RPMI7951 (cell line): ENCODE measurements around the gene DPYSL5. TPM values are rescaled to one million over a fixed set of nuclear protein-coding genes. Genes with fewer than 3 reads are reported as not detected.

Experiments
- DNase-seq: peaks from one replicate; pipeline ENCODE4 v3.0.0-alpha.2; 2012; ENCODE audit warnings: low read depth
- total RNA-seq: library from RNA; depleted of rRNA; stranded (reverse); fragments of >200 nt; shearing (Covaris generic); gene quantifications from 2 replicates; pipeline ENCODE4 v1.2.3, GENCODE V29; 2014

The DPYSL5 gene
- total RNA-seq, 1 experiment from 2014 or later = not detected

DNA sequence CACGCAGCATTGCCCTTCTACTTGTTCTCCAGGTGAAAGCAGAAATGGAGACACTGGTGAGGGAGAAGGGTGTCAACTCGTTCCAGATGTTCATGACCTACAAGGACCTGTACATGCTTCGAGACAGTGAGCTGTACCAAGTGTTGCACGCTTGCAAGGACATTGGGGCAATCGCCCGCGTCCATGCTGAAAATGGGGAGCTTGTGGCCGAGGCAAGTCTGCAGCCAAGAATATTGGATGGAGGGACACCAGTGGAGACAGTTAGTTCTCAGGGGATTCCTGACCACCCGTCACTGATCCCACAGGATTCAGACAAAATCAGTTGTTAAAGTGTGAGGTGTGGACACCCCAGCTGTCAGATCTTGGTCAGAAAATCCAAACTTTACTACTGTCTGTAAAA is 79.3 kb downstream of the DPYSL5 start:
- no peak for DNase-seq

DNA sequence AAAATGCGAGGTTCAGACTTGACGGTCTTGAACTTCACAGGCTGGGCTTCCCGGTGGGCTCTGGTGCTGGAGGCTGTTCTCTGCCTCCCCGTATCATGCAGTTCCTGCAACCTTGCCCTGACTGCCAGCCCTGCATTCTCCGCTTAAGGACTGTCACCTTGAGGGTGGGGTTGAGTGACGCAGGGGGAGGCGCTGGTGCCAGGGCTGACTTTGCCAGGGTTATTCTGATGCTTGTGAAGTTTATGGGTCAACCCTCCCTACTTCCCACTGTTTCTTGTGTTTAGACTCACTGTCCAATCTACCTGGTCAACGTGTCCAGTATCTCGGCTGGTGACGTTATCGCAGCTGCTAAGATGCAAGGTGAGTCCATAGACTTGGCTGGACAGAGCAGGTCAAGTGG is 85.0 kb downstream of the DPYSL5 start:
- DNase-seq = no peak

DNA sequence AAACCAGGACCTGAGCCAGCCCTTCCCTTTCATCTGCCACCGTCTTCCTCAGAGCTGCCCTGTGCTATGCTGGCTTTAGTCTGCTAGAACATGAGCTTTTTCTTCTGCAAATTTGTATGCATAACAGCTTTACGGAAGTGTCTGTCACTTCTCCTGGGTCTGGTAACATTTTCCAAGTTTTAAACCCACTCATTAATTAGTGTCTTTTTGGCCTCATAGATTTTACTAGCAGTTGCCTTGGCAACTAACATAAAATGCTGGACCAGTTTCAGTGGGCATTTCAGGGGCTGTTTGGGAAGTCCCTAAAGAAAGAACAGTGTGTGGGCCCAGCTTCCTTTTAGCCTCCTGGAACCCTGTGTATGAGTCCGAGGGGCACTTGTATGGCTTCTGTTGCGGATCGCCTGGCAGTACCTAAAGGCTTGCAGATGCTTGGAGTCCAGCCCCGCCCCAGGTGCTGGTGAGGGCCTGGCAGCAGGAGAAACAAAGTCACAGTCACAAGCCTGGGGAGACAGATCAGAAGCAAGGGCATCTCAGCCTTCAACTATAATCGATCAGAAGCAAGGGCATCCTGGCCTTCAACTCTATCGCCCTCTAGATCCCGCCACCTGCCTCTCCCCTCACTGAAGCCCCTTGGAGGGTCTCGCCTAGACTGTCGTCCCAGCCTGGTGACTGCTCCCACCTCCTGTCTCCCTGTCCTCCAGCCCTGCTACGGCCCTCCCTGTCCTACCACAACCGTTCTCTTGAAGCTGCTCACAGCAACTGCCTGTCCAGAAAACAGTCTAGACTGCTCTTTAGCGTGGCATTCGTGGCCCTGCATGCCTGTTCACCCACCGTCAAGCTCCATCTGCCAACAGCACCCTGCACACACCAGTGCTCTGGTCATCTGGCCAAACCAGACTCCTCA is 85.8 kb downstream of the DPYSL5 start:
- no peak for DNase-seq

DNA sequence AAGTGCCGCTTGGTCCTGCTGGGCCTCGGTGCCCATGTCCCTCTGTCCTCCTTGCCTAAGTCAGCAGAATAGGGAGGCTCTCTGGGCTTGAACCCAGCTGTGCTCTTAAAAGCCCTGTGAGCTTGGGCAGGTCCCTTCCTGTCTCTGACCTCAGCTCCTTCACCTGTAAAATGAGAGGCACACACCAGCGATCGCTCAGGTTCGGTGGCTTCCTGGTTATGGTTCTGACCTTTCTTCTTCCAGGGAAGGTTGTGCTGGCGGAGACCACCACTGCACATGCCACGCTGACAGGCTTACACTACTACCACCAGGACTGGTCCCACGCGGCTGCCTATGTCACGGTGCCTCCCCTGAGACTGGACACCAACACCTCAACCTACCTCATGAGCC is 86.4 kb downstream of the DPYSL5 start:
- no peak for DNase-seq

GRCh38 chr2:26934985-26935384 is 87.1 kb downstream of the DPYSL5 start:
- no peak for DNase-seq

- DNase-seq = no peak
Measured at GRCh38 chr2:26936855-26937254, 88.9 kb downstream of the DPYSL5 start.

GRCh38 chr2:26938399-26939118 is 90.6 kb downstream of the DPYSL5 start:
- DNase-seq = peak; percentile 37

- DNase-seq = no peak
Measured at GRCh38 chr2:26940001-26940400, 92.1 kb downstream of the DPYSL5 start.

- peak; percentile 92 for DNase-seq
Measured at GRCh38 chr2:26941486-26941885, 93.6 kb downstream of the DPYSL5 start.

DNA sequence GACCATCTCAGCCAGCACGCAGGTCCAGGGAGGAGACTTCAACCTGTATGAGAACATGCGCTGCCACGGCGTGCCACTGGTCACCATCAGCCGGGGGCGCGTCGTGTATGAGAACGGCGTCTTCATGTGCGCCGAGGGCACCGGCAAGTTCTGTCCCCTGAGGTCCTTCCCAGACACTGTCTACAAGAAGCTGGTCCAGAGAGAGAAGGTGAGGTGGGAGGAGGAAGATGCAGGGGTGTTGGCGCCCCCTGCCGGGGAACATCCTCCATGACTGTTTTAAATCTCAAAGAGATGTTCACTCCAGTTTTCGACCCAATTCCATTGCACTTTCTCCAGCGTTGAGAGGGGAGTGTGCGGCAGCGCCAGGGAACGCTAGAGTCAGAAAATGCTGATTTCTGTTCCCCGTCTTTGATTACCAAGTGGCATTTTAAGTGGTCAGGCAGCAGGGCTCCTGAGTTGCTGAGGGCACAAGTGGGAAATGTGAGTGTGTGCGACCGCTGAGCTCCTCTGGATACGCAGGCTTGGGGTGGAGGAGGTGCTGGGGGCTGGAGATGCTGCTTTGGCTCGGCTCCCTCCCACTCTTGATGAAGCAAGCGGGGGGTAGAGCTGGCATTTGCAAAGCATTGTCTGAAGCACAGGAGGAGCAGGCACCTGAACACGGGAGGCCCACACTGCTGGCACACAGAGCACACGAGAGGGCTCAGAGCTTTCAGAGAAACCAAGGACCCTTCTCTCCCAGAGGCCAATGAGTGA is 94.8 kb downstream of the DPYSL5 start:
- peak; percentile 33 for DNase-seq

GRCh38 chr2:26945991-26946750 is 98.2 kb downstream of the DPYSL5 start:
- no peak for DNase-seq

- DNase-seq = peak; percentile 75
Measured at GRCh38 chr2:26946841-26947784, 99.2 kb downstream of the DPYSL5 start.

GRCh38 chr2:26948800-26949199 is 100.9 kb downstream of the DPYSL5 start:
- no peak for DNase-seq

GRCh38 chr2:26950246-26950645 is 102.3 kb downstream of the DPYSL5 start:
- DNase-seq = no peak

DNA sequence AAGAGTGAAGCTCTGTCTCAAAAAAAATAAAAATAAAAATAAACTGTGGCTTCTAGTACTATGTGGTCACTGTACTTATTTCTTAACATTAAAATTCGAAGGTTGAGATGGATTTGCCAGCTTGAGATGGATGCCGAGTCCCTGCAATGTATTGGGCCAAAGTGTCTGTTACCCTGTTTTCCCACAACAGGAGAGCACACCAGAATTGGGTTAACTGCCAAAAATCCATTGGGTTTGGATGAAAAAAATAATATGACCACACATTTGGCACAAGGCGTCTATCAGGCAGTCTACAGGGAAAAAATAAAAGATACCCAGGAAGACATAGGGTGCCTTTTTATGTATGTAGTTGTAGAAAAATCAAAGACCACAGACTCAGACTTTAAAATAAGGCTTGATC is 103.3 kb downstream of the DPYSL5 start:
- DNase-seq = no peak

GRCh38 chr2:26952374-26952773 is 104.4 kb downstream of the DPYSL5 start:
- DNase-seq = no peak

- no peak for DNase-seq
Measured at GRCh38 chr2:26954135-26954534, 106.2 kb downstream of the DPYSL5 start.

- DNase-seq = no peak
Measured at GRCh38 chr2:26957041-26957440, 109.1 kb downstream of the DPYSL5 start.

- no peak for DNase-seq
Measured at GRCh38 chr2:26957534-26957933, 109.6 kb downstream of the DPYSL5 start.

- no peak for DNase-seq
Measured at GRCh38 chr2:26959331-26959730, 111.4 kb downstream of the DPYSL5 start.
